ENCODE results near the gene SLC4A4. TPM values are rescaled to one million over a fixed set of nuclear protein-coding genes. Genes with fewer than 3 reads are reported as not detected.

The SLC4A4 gene
- total RNA-seq, 2 donors from 2014 or later = 48.3 to 89.2 TPM

- H3K27ac ChIP-seq = no peak overlapping the region
- WGBS = 95% methylated on average over 2 of the region's 2 CpGs
- intact Hi-C loops (cut with DNase I) = no loop called here
- no peaks in the 10 kb centered on the region for H3K9me3 ChIP-seq
- H3K4me3 ChIP-seq = no peak overlapping the region
- DNase-seq (ENCODE audit: low spot score) = no peak
- no peaks in the 10 kb centered on the region for H3K36me3 ChIP-seq
- H3K4me1 ChIP-seq (replicated peaks) = no peaks in the 10 kb centered on the region
- H3K27me3 ChIP-seq (replicated peaks; ENCODE audit: insufficient read depth) = no peaks in the 10 kb centered on the region
- TF ChIP-seq POLR2AphosphoS5 (IDR thresholded peaks at IDR 0.05) (no peak), CTCF (IDR thresholded peaks at IDR 0.05) (no peak), POLR2A (IDR thresholded peaks at IDR 0.05) (no peak)
These were observed 91.8 kb downstream of the SLC4A4 start for GRCh38 chr4:71430609-71431008.

GRCh38 chr4:71440612-71441011 is 101.8 kb downstream of the SLC4A4 start:
- no peak for TF ChIP-seq POLR2A (IDR thresholded peaks at IDR 0.05)
- TF ChIP-seq CTCF (IDR thresholded peaks at IDR 0.05) = no peak
- TF ChIP-seq POLR2AphosphoS5 (IDR thresholded peaks at IDR 0.05) = no peak
- no peaks in the 10 kb centered on the region for H3K9me3 ChIP-seq
- WGBS = 90% methylated on average over 2 of the region's 2 CpGs
- no peak overlapping the region for H3K4me3 ChIP-seq
- H3K36me3 ChIP-seq = no peaks in the 10 kb centered on the region
- H3K27me3 ChIP-seq (replicated peaks; ENCODE audit: insufficient read depth) = no peaks in the 10 kb centered on the region
- intact Hi-C loops (cut with DNase I) = no loop called here
- H3K4me1 ChIP-seq (replicated peaks) = no peaks in the 10 kb centered on the region
- H3K27ac ChIP-seq = no peak overlapping the region
- no peak for DNase-seq (ENCODE audit: low spot score)

GRCh38 chr4:71441186-71442169 is 102.7 kb downstream of the SLC4A4 start:
- Histone ChIP-seq H3K27ac (no peak overlapping the region), H3K9me3 (no peaks in the 10 kb centered on the region), H3K4me3 (no peak overlapping the region), H3K36me3 (no peaks in the 10 kb centered on the region), H3K27me3 (replicated peaks; ENCODE audit: insufficient read depth) (no peaks in the 10 kb centered on the region), H3K4me1 (replicated peaks) (no peaks in the 10 kb centered on the region)
- 64% methylated on average over 5 of the region's 5 CpGs for WGBS
- intact Hi-C loops (cut with DNase I) = no loop called here
- TF ChIP-seq POLR2A (IDR thresholded peaks at IDR 0.05) (no peak), POLR2AphosphoS5 (IDR thresholded peaks at IDR 0.05) (no peak), CTCF (IDR thresholded peaks at IDR 0.05) (no peak)
- no peak for DNase-seq (ENCODE audit: low spot score)

GRCh38 chr4:71442336-71442735 is 103.5 kb downstream of the SLC4A4 start:
- no peaks in the 10 kb centered on the region for H3K4me1 ChIP-seq (replicated peaks)
- no peaks in the 10 kb centered on the region for H3K27me3 ChIP-seq (replicated peaks; ENCODE audit: insufficient read depth)
- DNase-seq (ENCODE audit: low spot score) = no peak
- intact Hi-C loops (cut with DNase I) = no loop called here
- H3K27ac ChIP-seq = no peak overlapping the region
- TF ChIP-seq POLR2A (IDR thresholded peaks at IDR 0.05) (no peak), CTCF (IDR thresholded peaks at IDR 0.05) (no peak), POLR2AphosphoS5 (IDR thresholded peaks at IDR 0.05) (no peak)
- H3K4me3 ChIP-seq = no peak overlapping the region
- H3K36me3 ChIP-seq = no peaks in the 10 kb centered on the region
- WGBS = 71% methylated on average over 3 of the region's 3 CpGs
- no peaks in the 10 kb centered on the region for H3K9me3 ChIP-seq

GRCh38 chr4:71444395-71444794 is 105.6 kb downstream of the SLC4A4 start:
- 18% methylated on average over 2 of the region's 2 CpGs for WGBS
- intact Hi-C loops (cut with DNase I) = no loop called here
- H3K9me3 ChIP-seq = no peaks in the 10 kb centered on the region
- no peak for DNase-seq (ENCODE audit: low spot score)
- no peaks in the 10 kb centered on the region for H3K27me3 ChIP-seq (replicated peaks; ENCODE audit: insufficient read depth)
- no peaks in the 10 kb centered on the region for H3K36me3 ChIP-seq
- H3K4me1 ChIP-seq (replicated peaks) = no peaks in the 10 kb centered on the region
- TF ChIP-seq POLR2A (IDR thresholded peaks at IDR 0.05) = no peak
- no peak for TF ChIP-seq CTCF (IDR thresholded peaks at IDR 0.05)
- TF ChIP-seq POLR2AphosphoS5 (IDR thresholded peaks at IDR 0.05) = no peak
- H3K27ac ChIP-seq = no peak overlapping the region
- H3K4me3 ChIP-seq = no peak overlapping the region
